HepG2 (cell line): ENCODE measurements around the gene RAPGEF5. TPM values are rescaled to one million over a fixed set of nuclear protein-coding genes. Genes with fewer than 3 reads are reported as not detected.

Source experiments
- ATAC-seq: fragments of 200-7000 bp; cut with Tn5 transposase; 3 replicates; pipeline ENCODE4 v1.9.1; 2020; ENCODE audit warnings: mild to moderate bottlenecking, moderate library complexity
- BruUV-seq: library from RNA; stranded (reverse); fragments of 400-500 nt; replicated peaks from 2 replicates; lab custom pipeline; 2021; lab: Mats Ljungman, UMichigan
- CTCF ChIA-PET: fragments of 300-600 bp; formaldehyde crosslinking; extraction: SDS; loops from one replicate; lab custom pipeline; 2021; ENCODE audit warnings: low total read pairs, inconsistent platforms, low intra/inter-chr PET ratio; lab: Yijun Ruan, JAX
- POLR2A ChIA-PET: fragments of 350-600 bp; sonication (Branson Sonifier 250); formaldehyde crosslinking; loops from one replicate; lab custom pipeline; 2020; ENCODE audit warnings: antibody characterized with exemption, inconsistent platforms; lab: Yijun Ruan, JAX
- DNase-seq: peaks from one replicate; pipeline ENCODE4 v3.0.0-alpha.2; 2015; ENCODE audit warnings: low spot score
- FAIRE-seq: peaks from 3 replicates; lab custom pipeline; 2011; peaks lifted over from hg19 to GRCh38; lab: Jason Lieb, UNC
- H2AFZ ChIP-seq: one replicate; pipeline ENCODE4 v1.6.1; 2011; ENCODE audit warnings: low read length, inconsistent platforms
- H3K27ac ChIP-seq: fragments of 300-600 bp; 3 replicates; pipeline ENCODE4 v1.8.0; 2011; ENCODE audit warnings: mixed run types, mild to moderate bottlenecking, mixed read lengths, low read length, inconsistent platforms; ENCODE audit not compliant: insufficient read depth; ENCODE audit errors: extremely low read length
- H3K27me3 ChIP-seq, 2 experiments: fragments of 200-600 bp in 1 of 2; 2 replicates in 1 of 2; 3 replicates in 1 of 2; pipeline versions ENCODE4 v1.6.0 to v1.8.0; 2011; ENCODE audit warnings: low read length in 2 of 2, mild to moderate bottlenecking in 2 of 2, moderate library complexity in 2 of 2, inconsistent platforms in 1 of 2; ENCODE audit not compliant: insufficient read depth in 2 of 2, control insufficient read depth in 1 of 2
- H3K36me3 ChIP-seq, 2 experiments: fragments of 200-600 bp in 1 of 2; replicated peaks in 1 of 2; 2 replicates in 1 of 2; 3 replicates in 1 of 2; pipeline versions ENCODE4 v1.5.1 to v1.8.0; 2011; ENCODE audit warnings: low read length in 2 of 2, inconsistent platforms in 1 of 2; ENCODE audit not compliant: insufficient read depth in 2 of 2, control insufficient read depth in 1 of 2
- H3K4me1 ChIP-seq: 2 replicates; pipeline ENCODE4 v1.5.1; 2012; ENCODE audit warnings: low read length, inconsistent platforms; ENCODE audit not compliant: insufficient read depth
- H3K4me2 ChIP-seq: 2 replicates; pipeline ENCODE4 v1.6.0; 2011; ENCODE audit warnings: low read depth, low read length, inconsistent platforms
- H3K4me3 ChIP-seq, 3 experiments: fragments of 200-600 bp in 1 of 3; sonication (generic), shearing (Covaris generic) in 1 of 3; replicated peaks in 1 of 3; 2 replicates each; pipeline ENCODE4 v1.5.1; 2011 to 2016; ENCODE audit warnings: low read length in 3 of 3, inconsistent platforms in 2 of 3, low read depth in 2 of 3, mild to moderate bottlenecking in 2 of 3, control low read depth in 1 of 3, mixed read lengths in 1 of 3; ENCODE audit not compliant: insufficient read depth in 1 of 3
- H3K79me2 ChIP-seq: one replicate; pipeline ENCODE4 v1.6.1; 2011; ENCODE audit warnings: low read length, inconsistent platforms; ENCODE audit not compliant: insufficient read depth
- H3K9ac ChIP-seq: 2 replicates; pipeline ENCODE4 v1.6.0; 2011; ENCODE audit warnings: mild to moderate bottlenecking, low read depth, low read length, inconsistent platforms; ENCODE audit not compliant: insufficient read depth
- H3K9me3 ChIP-seq: 2 replicates; pipeline ENCODE4 v1.5.1; 2012; ENCODE audit warnings: mild to moderate bottlenecking, low read length
- H4K20me1 ChIP-seq: 2 replicates; pipeline ENCODE4 v1.6.0; 2011; ENCODE audit warnings: inconsistent platforms, mild to moderate bottlenecking, low read length, moderate library complexity; ENCODE audit not compliant: insufficient read depth
- ATF7 ChIP-seq, 2 experiments: fragments of 450-650 bp in 1 of 2; sonication (generic) in 1 of 2; formaldehyde crosslinking in 1 of 2; IDR thresholded peaks; 2 replicates each; pipeline versions ENCODE4 v1.4.0 to v1.6.1; 2016 to 2020; ENCODE audit warnings: antibody characterized with exemption in 1 of 2, mild to moderate bottlenecking in 1 of 2, missing genetic modification reagents in 1 of 2
- ETS1 ChIP-seq: sonication (generic); formaldehyde crosslinking; IDR thresholded peaks from 2 replicates; pipeline ENCODE4 v1.4.0; 2020; ENCODE audit warnings: missing genetic modification reagents
- MAX ChIP-seq: IDR thresholded peaks from 2 replicates; pipeline ENCODE4 v1.6.1; 2012; ENCODE audit warnings: inconsistent platforms
- RERE ChIP-seq: IDR thresholded peaks from 2 replicates; pipeline ENCODE4 v1.6.1; 2016; ENCODE audit warnings: low read depth, missing genetic modification reagents, missing compliant biosample characterization
- RFX5 ChIP-seq: IDR thresholded peaks from 2 replicates; pipeline ENCODE4 v1.6.1; 2011; ENCODE audit warnings: low read depth, low read length, improper control_type of control experiment
- SP1 ChIP-seq, 2 experiments: fragments of 450-650 bp in 1 of 2; sonication (generic) in 1 of 2; formaldehyde crosslinking in 1 of 2; IDR thresholded peaks; 2 replicates each; pipeline versions ENCODE4 v1.4.0 to v1.6.1; 2016 to 2020; ENCODE audit warnings: missing genetic modification reagents in 1 of 2
- WGBS: methylation state at CpG from one replicate; pipeline ENCODE4 v1.1.6; 2017; ENCODE audit warnings: low lambda C conversion rate; 5-methylcytosine and 5-hydroxymethylcytosine counted together
- in situ Hi-C: cut with HindIII; loops from 2 replicates; pipeline ENCODE4 v1.10.0; 2017; ENCODE audit warnings: low pct_unique_long_range_greater_than_20kb; ENCODE audit not compliant: extremely low pct_ligation_motif_present
- intact Hi-C: fragments of 100-400 bp; cut with micrococcal nuclease; formaldehyde crosslinking; loops from one replicate; pipeline ENCODE4 v1.10.0; 2022; ENCODE audit not compliant: unreplicated experiment
- polyA plus RNA-seq, 8 experiments: library from polyadenylated mRNA; depleted of rRNA in 3 of 8; stranded (reverse) in 7 of 8; unstranded in 1 of 8; fragments of >200 nt; fragmentation: Illumina TruSeq in 4 of 8; extraction: Trizol in 4 of 8; gene quantifications; 2 replicates each; pipeline versions ENCODE4 v1.2.1 to v1.2.3, GENCODE V29; 2011 to 2016; ENCODE audit warnings: low read depth in 4 of 8, missing spikeins in 1 of 8, mixed read lengths in 1 of 8; ENCODE audit not compliant: insufficient read depth in 1 of 8
- total RNA-seq, 5 experiments: library from RNA; depleted of rRNA; stranded (reverse); fragments of >200 nt; fragmentation: Illumina TruSeq; extraction: Trizol; gene quantifications; 2 replicates each; pipeline ENCODE4 v1.2.3, GENCODE V29; 2016; ENCODE audit warnings: low read depth in 1 of 5

The RAPGEF5 gene
- total and polyA plus RNA-seq, 2 of the 13 experiments (the other 11 are each of a cell fraction or from before 2014, with no cell fraction given): 17.1 to 23.4 TPM

GRCh38 chr7:22400150-22400814 is 43.3 kb upstream of the RAPGEF5 start:
- ATAC-seq: no peak

More at GRCh38 chr7:22400150-22400814, 43.3 kb upstream of the RAPGEF5 start:
- 42% methylated on average over 10 of the region's 10 CpGs for WGBS
- no TSS peak for BruUV-seq
- TF ChIP-seq RFX5 (peak; percentile 58; the same call in 1 of the 2 replicates), ATF7 (IDR thresholded peaks at IDR 0.05) (no peak), ATF7 (CRISPR knock-in tag; IDR thresholded peaks at IDR 0.05) (no peak), RERE (CRISPR knock-in tag) (no peak), SP1 (IDR thresholded peaks at IDR 0.05) (no peak), SP1 (CRISPR knock-in tag; IDR thresholded peaks at IDR 0.05) (no peak), ETS1 (CRISPR knock-in tag) (no peak), MAX (no peak)
- in situ Hi-C loops: no loop called here
- Histone ChIP-seq H3K4me1 (peaks cover 12% of the 10 kb centered on the region), H3K27me3 (peaks cover 0 to 1% of the 10 kb centered on the region in 2 experiments; a peak in 2 of 5 replicates), H3K79me2 (no peaks in the 10 kb centered on the region), H3K27ac (no peak overlapping the region), H3K36me3 (no peaks in the 10 kb centered on the region), H3K9me3 (no peaks in the 10 kb centered on the region), H3K9ac (no peak overlapping the region), H2AFZ (no peak overlapping the region), H3K4me3 (no peak overlapping the region), H3K4me2 (no peak overlapping the region), H4K20me1 (no peaks in the 10 kb centered on the region)
- ChIA-PET POLR2A (no interaction called here), CTCF (no interaction called here)
- no peak for DNase-seq
- intact Hi-C loops: no loop called here
- no peak for FAIRE-seq
